Astrocyte (in vitro differentiated cells and primary cell): Measurements from ENCODE around the gene ILDR1. TPM values are rescaled to one million over a fixed set of nuclear protein-coding genes. Genes with fewer than 3 reads are reported as not detected.

Experiments
- DNase-seq: peaks from one replicate; pipeline ENCODE4 v3.0.0-alpha.2; 2010; ENCODE audit warnings: low read depth
- FAIRE-seq: peaks from 2 replicates; lab custom pipeline; 2011; peaks lifted over from hg19 to GRCh38; lab: Jason Lieb, UNC
- H2AFZ ChIP-seq: 2 replicates; pipeline ENCODE4 v1.6.0; 2012; ENCODE audit warnings: low read depth, low read length, inconsistent platforms
- H3K27ac ChIP-seq: 2 replicates; pipeline ENCODE4 v1.5.1; 2011; ENCODE audit warnings: low read depth, low read length, inconsistent platforms
- H3K27me3 ChIP-seq: 2 replicates; pipeline ENCODE4 v1.6.0; 2011; ENCODE audit warnings: low read length, inconsistent platforms; ENCODE audit not compliant: insufficient read depth
- H3K36me3 ChIP-seq: 2 replicates; pipeline ENCODE4 v1.5.1; 2011; ENCODE audit warnings: low read length, inconsistent platforms; ENCODE audit not compliant: insufficient read depth
- H3K4me1 ChIP-seq: 2 replicates; pipeline ENCODE4 v1.5.1; 2011; ENCODE audit warnings: low read length, inconsistent platforms; ENCODE audit not compliant: insufficient read depth
- H3K4me2 ChIP-seq: 2 replicates; pipeline ENCODE4 v1.6.0; 2012; ENCODE audit warnings: low read length, inconsistent platforms
- H3K4me3 ChIP-seq: 2 replicates; pipeline ENCODE4 v1.5.1; 2011; ENCODE audit warnings: low read depth, mild to moderate bottlenecking, low read length, inconsistent platforms; ENCODE audit not compliant: insufficient read depth
- H3K79me2 ChIP-seq: 2 replicates; pipeline ENCODE4 v1.6.0; 2012; ENCODE audit warnings: mild to moderate bottlenecking, low read length, inconsistent platforms; ENCODE audit not compliant: insufficient read depth
- H3K9ac ChIP-seq: 2 replicates; pipeline ENCODE4 v1.6.0; 2012; ENCODE audit warnings: mild to moderate bottlenecking, low read length, inconsistent platforms
- H3K9me3 ChIP-seq: 2 replicates; pipeline ENCODE4 v1.5.1; 2012; ENCODE audit warnings: low read depth, mild to moderate bottlenecking, low read length, inconsistent platforms; ENCODE audit not compliant: insufficient read depth
- H4K20me1 ChIP-seq: 2 replicates; pipeline ENCODE4 v1.6.0; 2012; ENCODE audit warnings: low read length, inconsistent platforms; ENCODE audit not compliant: insufficient read depth
- H3K27ac Mint-ChIP-seq: one replicate; pipeline ENCODE4 v1.8.0; 2021; ENCODE audit warnings: mild to moderate bottlenecking, mixed read lengths; ENCODE audit not compliant: unreplicated experiment
- H3K27me3 Mint-ChIP-seq: one replicate; pipeline ENCODE4 v1.8.0; 2021; ENCODE audit warnings: low read depth, mixed read lengths; ENCODE audit not compliant: unreplicated experiment
- H3K36me3 Mint-ChIP-seq: one replicate; pipeline ENCODE4 v1.8.0; 2021; ENCODE audit warnings: low read depth, mixed read lengths; ENCODE audit not compliant: unreplicated experiment
- H3K4me1 Mint-ChIP-seq: one replicate; pipeline ENCODE4 v1.8.0; 2021; ENCODE audit warnings: low read depth, mixed read lengths; ENCODE audit not compliant: unreplicated experiment
- H3K4me3 Mint-ChIP-seq: one replicate; pipeline ENCODE4 v1.8.0; 2021; ENCODE audit warnings: mild to moderate bottlenecking, moderate library complexity, mixed read lengths; ENCODE audit not compliant: unreplicated experiment
- H3K9me3 Mint-ChIP-seq: one replicate; pipeline ENCODE4 v1.8.0; 2021; ENCODE audit warnings: mild to moderate bottlenecking, mixed read lengths; ENCODE audit not compliant: unreplicated experiment
- CTCF ChIP-seq: IDR thresholded peaks from 2 replicates; pipeline ENCODE4 v1.5.1; 2011; ENCODE audit warnings: low read depth, mild to moderate bottlenecking, inconsistent platforms, low read length, moderate library complexity; ENCODE audit not compliant: insufficient read depth
- EZH2 ChIP-seq: IDR thresholded peaks from 2 replicates; pipeline ENCODE4 v1.6.1; 2012; ENCODE audit warnings: mild to moderate bottlenecking, low read length, inconsistent platforms; ENCODE audit not compliant: insufficient read depth
- total RNA-seq: library from RNA; stranded (reverse); gene quantifications from 2 replicates; pipeline ENCODE4 v1.2.1, GENCODE V29; 2021

The ILDR1 gene
- total RNA-seq, 1 donor from 2014 or later = not detected

GRCh38 chr3:121957674-121958415, 64.2 kb downstream of the ILDR1 start:
- Mint-ChIP-seq H3K4me3 (no peak overlapping the region), H3K27ac (no peak overlapping the region), H3K4me1 (peaks cover 1% of the 10 kb centered on the region), H3K27me3 (no peaks in the 10 kb centered on the region), H3K9me3 (peaks cover 6% of the 10 kb centered on the region), H3K36me3 (no peaks in the 10 kb centered on the region)
- no peaks in the 10 kb centered on the region for H4K20me1 ChIP-seq
- no peak overlapping the region for H2AFZ ChIP-seq
- DNase-seq (no peak), FAIRE-seq (no peak)
- H3K4me1 ChIP-seq = no peaks in the 10 kb centered on the region
- no peak overlapping the region for H3K9ac ChIP-seq
- H3K27me3 ChIP-seq = no peaks in the 10 kb centered on the region
- H3K79me2 ChIP-seq = no peaks in the 10 kb centered on the region
- H3K27ac ChIP-seq = no peak overlapping the region
- H3K9me3 ChIP-seq = no peaks in the 10 kb centered on the region
- H3K4me2 ChIP-seq = no peak overlapping the region
- no peak overlapping the region for H3K4me3 ChIP-seq
- no peak for TF ChIP-seq CTCF
- no peak for TF ChIP-seq EZH2
- H3K36me3 ChIP-seq = no peaks in the 10 kb centered on the region

- Histone ChIP-seq H3K36me3 (no peaks in the 10 kb centered on the region), H3K27me3 (no peaks in the 10 kb centered on the region), H3K4me2 (no peak overlapping the region), H3K9me3 (no peaks in the 10 kb centered on the region), H2AFZ (no peak overlapping the region), H3K4me1 (no peaks in the 10 kb centered on the region), H3K9ac (no peak overlapping the region), H3K27ac (no peak overlapping the region), H3K4me3 (no peak overlapping the region), H4K20me1 (no peaks in the 10 kb centered on the region), H3K79me2 (no peaks in the 10 kb centered on the region)
- Mint-ChIP-seq H3K9me3 (peaks cover 3% of the 10 kb centered on the region), H3K27me3 (no peaks in the 10 kb centered on the region), H3K4me3 (no peak overlapping the region), H3K27ac (no peak overlapping the region), H3K4me1 (peaks cover 1% of the 10 kb centered on the region), H3K36me3 (no peaks in the 10 kb centered on the region)
- FAIRE-seq = no peak
- DNase-seq = no peak
- TF ChIP-seq CTCF (no peak), EZH2 (no peak)
Observed at GRCh38 chr3:121956363-121956762, 65.7 kb downstream of the ILDR1 start.

- H3K4me2 ChIP-seq = no peak overlapping the region
- H3K9me3 Mint-ChIP-seq = peaks cover 3% of the 10 kb centered on the region
- FAIRE-seq = no peak
- no peak overlapping the region for H3K9ac ChIP-seq
- no peak for TF ChIP-seq EZH2
- no peak for TF ChIP-seq CTCF
- H2AFZ ChIP-seq = no peak overlapping the region
- no peaks in the 10 kb centered on the region for H3K4me1 ChIP-seq
- no peaks in the 10 kb centered on the region for H3K27me3 Mint-ChIP-seq
- H3K4me3 Mint-ChIP-seq = no peak overlapping the region
- H3K27me3 ChIP-seq = no peaks in the 10 kb centered on the region
- H3K4me1 Mint-ChIP-seq = no peaks in the 10 kb centered on the region
- no peak overlapping the region for H3K4me3 ChIP-seq
- no peak overlapping the region for H3K27ac ChIP-seq
- H3K27ac Mint-ChIP-seq = no peak overlapping the region
- H3K36me3 ChIP-seq = no peaks in the 10 kb centered on the region
- H4K20me1 ChIP-seq = no peaks in the 10 kb centered on the region
- no peaks in the 10 kb centered on the region for H3K79me2 ChIP-seq
- H3K36me3 Mint-ChIP-seq = no peaks in the 10 kb centered on the region
- H3K9me3 ChIP-seq = no peaks in the 10 kb centered on the region
- DNase-seq = no peak
Observed at GRCh38 chr3:121951291-121951919, 70.6 kb downstream of the ILDR1 start.
